Suprapubic skin (tissue), 4 donors: ENCODE results near the gene ATP11A. TPM values are rescaled to one million over a fixed set of nuclear protein-coding genes. Genes with fewer than 3 reads are reported as not detected.

Experiments
- DNase-seq, 2 donors: peaks; one replicate each; pipeline ENCODE4 v3.0.0-alpha.2; 2019; ENCODE audit warnings: low spot score in 2 of 2
- H3K27ac ChIP-seq: fragments of 200-600 bp; sonication (generic); one replicate; pipeline ENCODE4 v1.5.1; 2019
- H3K27me3 ChIP-seq: fragments of 200-600 bp; sonication (generic); one replicate; pipeline ENCODE4 v1.5.1; 2019
- H3K36me3 ChIP-seq: fragments of 200-600 bp; sonication (generic); one replicate; pipeline ENCODE4 v1.5.1; 2019
- H3K4me1 ChIP-seq: fragments of 200-600 bp; sonication (generic); one replicate; pipeline ENCODE4 v1.5.1; 2019
- H3K4me3 ChIP-seq: fragments of 200-600 bp; sonication (generic); one replicate; pipeline ENCODE4 v1.5.1; 2019; ENCODE audit warnings: mild to moderate bottlenecking
- H3K9me3 ChIP-seq: fragments of 200-600 bp; sonication (generic); one replicate; pipeline ENCODE4 v1.5.1; 2019
- CTCF ChIP-seq, 2 donors: fragments of 200-600 bp in 1 of 2; fragments of 450-650 bp in 1 of 2; sonication (generic) in 1 of 2; IDR thresholded peaks; one replicate each; pipeline ENCODE4 v1.5.1; 2016 to 2019; ENCODE audit warnings: antibody characterized with exemption in 2 of 2, mild to moderate bottlenecking in 1 of 2, moderate library complexity in 1 of 2
- EP300 ChIP-seq: sonication (generic); formaldehyde crosslinking; IDR thresholded peaks from one replicate; pipeline ENCODE4 v1.6.1; 2017; ENCODE audit warnings: antibody characterized with exemption
- POLR2A ChIP-seq, 2 donors: fragments of 450-650 bp; IDR thresholded peaks; one replicate each; pipeline ENCODE4 v1.6.1; 2017; ENCODE audit warnings: antibody characterized with exemption in 2 of 2, mild to moderate bottlenecking in 2 of 2, moderate library complexity in 2 of 2
- POLR2AphosphoS5 ChIP-seq, 3 donors: sonication (generic); formaldehyde crosslinking; IDR thresholded peaks; one replicate each; pipeline ENCODE4 v1.6.1; 2017; ENCODE audit warnings: antibody characterized with exemption in 3 of 3
- WGBS: methylation state at CpG from one replicate; pipeline ENCODE4 v1.1.5; 2018; 5-methylcytosine and 5-hydroxymethylcytosine counted together
- total RNA-seq, 4 donors: library from RNA; depleted of rRNA; stranded (reverse); fragments of >200 nt; gene quantifications; one replicate each; pipeline ENCODE4 v1.1.0, GENCODE V29; 2016

ATP11A gene
- total RNA-seq, 4 donors from 2014 or later = 22.8 to 51.0 (median 39.8) TPM

GRCh38 chr13:112905619-112905989 is 215.8 kb downstream of the ATP11A start:
- no peak overlapping the region for H3K4me3 ChIP-seq
- H3K27ac ChIP-seq = peak overlapping the region; percentile 13
- H3K4me1 ChIP-seq = no peaks in the 10 kb centered on the region
- no peak for TF ChIP-seq POLR2AphosphoS5 (IDR thresholded peaks at IDR 0.05)
- TF ChIP-seq EP300 = no peak
- TF ChIP-seq POLR2A (IDR thresholded peaks at IDR 0.05) = no peak
- TF ChIP-seq CTCF (IDR thresholded peaks at IDR 0.05) = no peak
- 93% methylated on average over 5 of the region's 5 CpGs for WGBS
- H3K27me3 ChIP-seq = peaks cover 18% of the 10 kb centered on the region
- H3K36me3 ChIP-seq = no peaks in the 10 kb centered on the region
- no peaks in the 10 kb centered on the region for H3K9me3 ChIP-seq
- no peak for DNase-seq

- 81% methylated on average over 12 of the region's 20 CpGs for WGBS
- TF ChIP-seq CTCF (IDR thresholded peaks at IDR 0.05) (no peak), EP300 (no peak), POLR2AphosphoS5 (IDR thresholded peaks at IDR 0.05) (no peak), POLR2A (IDR thresholded peaks at IDR 0.05) (no peak)
- peak in 1 of 2 donors; percentile 75 for DNase-seq
These were observed 216.3 kb downstream of the ATP11A start for GRCh38 chr13:112905990-112906641.

GRCh38 chr13:112907286-112907685 is 217.4 kb downstream of the ATP11A start:
- Histone ChIP-seq H3K9me3 (no peaks in the 10 kb centered on the region), H3K27ac (no peak overlapping the region), H3K27me3 (peaks cover 27% of the 10 kb centered on the region), H3K4me1 (no peaks in the 10 kb centered on the region), H3K36me3 (no peaks in the 10 kb centered on the region), H3K4me3 (no peak overlapping the region)
- peak in 1 of 2 donors; percentile 43 for DNase-seq
- 79% methylated on average over 8 of the region's 8 CpGs for WGBS
- TF ChIP-seq POLR2AphosphoS5 (IDR thresholded peaks at IDR 0.05) = no peak
- no peak for TF ChIP-seq CTCF (IDR thresholded peaks at IDR 0.05)
- TF ChIP-seq EP300 = no peak

More at GRCh38 chr13:112905990-112906641, 216.3 kb downstream of the ATP11A start:
- H3K4me3 ChIP-seq = no peak overlapping the region
- H3K27ac ChIP-seq = peak overlapping the region; percentile 13
- H3K9me3 ChIP-seq = no peaks in the 10 kb centered on the region
- H3K27me3 ChIP-seq = peaks cover 23% of the 10 kb centered on the region
- no peaks in the 10 kb centered on the region for H3K4me1 ChIP-seq
- no peaks in the 10 kb centered on the region for H3K36me3 ChIP-seq

GRCh38 chr13:112907871-112908331 is 218.1 kb downstream of the ATP11A start:
- TF ChIP-seq POLR2AphosphoS5 (IDR thresholded peaks at IDR 0.05) (no peak), POLR2A (IDR thresholded peaks at IDR 0.05) (no peak), EP300 (no peak), CTCF (IDR thresholded peaks at IDR 0.05) (no peak)
- peak in 1 of 2 donors; percentile 60 for DNase-seq
- Histone ChIP-seq H3K9me3 (no peaks in the 10 kb centered on the region), H3K27me3 (peaks cover 27% of the 10 kb centered on the region), H3K4me3 (no peak overlapping the region), H3K36me3 (no peaks in the 10 kb centered on the region), H3K4me1 (no peaks in the 10 kb centered on the region), H3K27ac (no peak overlapping the region)
- 26% methylated on average over 4 of the region's 6 CpGs for WGBS

- no peak for DNase-seq
- TF ChIP-seq EP300 = no peak
- no peak for TF ChIP-seq POLR2A (IDR thresholded peaks at IDR 0.05)
- TF ChIP-seq POLR2AphosphoS5 (IDR thresholded peaks at IDR 0.05) = no peak
- no peak for TF ChIP-seq CTCF (IDR thresholded peaks at IDR 0.05)
- Histone ChIP-seq H3K27me3 (peaks cover 25% of the 10 kb centered on the region), H3K27ac (no peak overlapping the region), H3K9me3 (no peaks in the 10 kb centered on the region), H3K4me3 (no peak overlapping the region), H3K36me3 (no peaks in the 10 kb centered on the region), H3K4me1 (no peaks in the 10 kb centered on the region)
- WGBS = 78% methylated on average over 5 of the region's 5 CpGs
These were observed 218.5 kb downstream of the ATP11A start for GRCh38 chr13:112908342-112908741.
